Neural progenitor cell (in vitro differentiated cells): ENCODE measurements around the gene COIL.

ENCODE experiments used
- CTCF ChIP-seq: fragments of 200-600 bp; sonication (generic); IDR thresholded peaks from 2 replicates; pipeline ENCODE4 v1.5.1; 2017; ENCODE audit warnings: antibody characterized with exemption, mild to moderate bottlenecking
- EZH2 ChIP-seq: fragments of 200-600 bp; sonication (generic); IDR thresholded peaks from 2 replicates; pipeline ENCODE4 v1.6.1; 2017; ENCODE audit warnings: antibody characterized with exemption, mild to moderate bottlenecking, moderate library complexity
- EZH2phosphoT487 ChIP-seq: fragments of 200-600 bp; sonication (generic); IDR thresholded peaks from 2 replicates; pipeline ENCODE4 v1.6.1; 2017; ENCODE audit warnings: antibody characterized with exemption

- no peak for TF ChIP-seq EZH2phosphoT487
- peak; percentile 13 for TF ChIP-seq CTCF
- TF ChIP-seq EZH2 = no peak
Observed at GRCh38 chr17:57001541-57001940, 40.7 kb upstream of the COIL start.
